ENCODE data around the gene DUSP9.
"Not testable (repeated sequence)": the region's sequence is repeated elsewhere in the genome, so short reads cannot be mapped to it uniquely, and the experiment has no call there.

Gene DUSP9

GRCh38 chrX:153687121-153688039 lies 40.4 kb downstream of the DUSP9 start, which contains the start of gene SLC6A8:
Gene SLC6A8 (plus strand): TSS chrX:153687926. CDS start chrX:153688575, 649 bp downstream.
- no peak for TF ChIP-seq TAF1 (IDR thresholded peaks at IDR 0.05; ENCODE audit: borderline replicate concordance, low read depth, low read length)
- no peak for TF ChIP-seq POLR2AphosphoS5 (IDR thresholded peaks at IDR 0.05; ENCODE audit: low read depth, low read length)
- no peak for TF ChIP-seq POLR2A (IDR thresholded peaks at IDR 0.05; ENCODE audit: low read depth, low read length)
- DNase-seq (ENCODE audit: insufficient read length) (no peak), FAIRE-seq (no peak)

- DNase-seq (ENCODE audit: insufficient read length) (no peak), FAIRE-seq (no peak)
- TF ChIP-seq TAF1 (IDR thresholded peaks at IDR 0.05; ENCODE audit: borderline replicate concordance, low read depth, low read length) (no peak), POLR2AphosphoS5 (IDR thresholded peaks at IDR 0.05; ENCODE audit: low read depth, low read length) (no peak), POLR2A (IDR thresholded peaks at IDR 0.05; ENCODE audit: low read depth, low read length) (no peak)
Observed at GRCh38 chrX:153688071-153688470, 41.1 kb downstream of the DUSP9 start.

GRCh38 chrX:153688506-153688905 lies 41.5 kb downstream of the DUSP9 start:
- no peak for DNase-seq (ENCODE audit: insufficient read length)
- no peak for FAIRE-seq
- TF ChIP-seq TAF1 (IDR thresholded peaks at IDR 0.05; ENCODE audit: borderline replicate concordance, low read depth, low read length) (no peak), POLR2AphosphoS5 (IDR thresholded peaks at IDR 0.05; ENCODE audit: low read depth, low read length) (no peak), POLR2A (IDR thresholded peaks at IDR 0.05; ENCODE audit: low read depth, low read length) (no peak)

GRCh38 chrX:153688911-153689590 lies 42.0 kb downstream of the DUSP9 start:
- no peak for FAIRE-seq

GRCh38 chrX:153689654-153690465 lies 42.9 kb downstream of the DUSP9 start:
- DNase-seq (ENCODE audit: insufficient read length) (no peak), FAIRE-seq (no peak)
- TF ChIP-seq POLR2AphosphoS5 (IDR thresholded peaks at IDR 0.05; ENCODE audit: low read depth, low read length) (no peak), TAF1 (IDR thresholded peaks at IDR 0.05; ENCODE audit: borderline replicate concordance, low read depth, low read length) (no peak), POLR2A (IDR thresholded peaks at IDR 0.05; ENCODE audit: low read depth, low read length) (no peak)

More at GRCh38 chrX:153688911-153689590, 42.0 kb downstream of the DUSP9 start:
- DNase-seq (ENCODE audit: insufficient read length): no peak
- TF ChIP-seq POLR2AphosphoS5 (IDR thresholded peaks at IDR 0.05; ENCODE audit: low read depth, low read length) (no peak), TAF1 (IDR thresholded peaks at IDR 0.05; ENCODE audit: borderline replicate concordance, low read depth, low read length) (no peak), POLR2A (IDR thresholded peaks at IDR 0.05; ENCODE audit: low read depth, low read length) (no peak)

- no peak for FAIRE-seq
Observed at GRCh38 chrX:153690466-153690865, 43.5 kb downstream of the DUSP9 start.

GRCh38 chrX:153691032-153691827 lies 44.2 kb downstream of the DUSP9 start:
- DNase-seq (ENCODE audit: insufficient read length); FAIRE-seq: not testable (repeated sequence)

More at GRCh38 chrX:153690466-153690865, 43.5 kb downstream of the DUSP9 start:
- no peak for DNase-seq (ENCODE audit: insufficient read length)
- TF ChIP-seq POLR2A (IDR thresholded peaks at IDR 0.05; ENCODE audit: low read depth, low read length): no peak
- no peak for TF ChIP-seq TAF1 (IDR thresholded peaks at IDR 0.05; ENCODE audit: borderline replicate concordance, low read depth, low read length)
- no peak for TF ChIP-seq POLR2AphosphoS5 (IDR thresholded peaks at IDR 0.05; ENCODE audit: low read depth, low read length)

GRCh38 chrX:153692003-153692402 lies 45.0 kb downstream of the DUSP9 start:
- FAIRE-seq (no peak), DNase-seq (ENCODE audit: insufficient read length) (no peak)
- TF ChIP-seq TAF1 (IDR thresholded peaks at IDR 0.05; ENCODE audit: borderline replicate concordance, low read depth, low read length) (no peak), POLR2AphosphoS5 (IDR thresholded peaks at IDR 0.05; ENCODE audit: low read depth, low read length) (no peak), POLR2A (IDR thresholded peaks at IDR 0.05; ENCODE audit: low read depth, low read length) (no peak)

- DNase-seq (ENCODE audit: insufficient read length) (no peak), FAIRE-seq (no peak)
- TF ChIP-seq TAF1 (IDR thresholded peaks at IDR 0.05; ENCODE audit: borderline replicate concordance, low read depth, low read length) (no peak), POLR2AphosphoS5 (IDR thresholded peaks at IDR 0.05; ENCODE audit: low read depth, low read length) (no peak), POLR2A (IDR thresholded peaks at IDR 0.05; ENCODE audit: low read depth, low read length) (no peak)
Observed at GRCh38 chrX:153692611-153693156, 45.7 kb downstream of the DUSP9 start.

Data from GM12892 (cell line).